HG02571 (cell line): Measurements from ENCODE around the gene MARVELD3.
"Not testable (repeated sequence)": the region's sequence is repeated elsewhere in the genome, so short reads cannot be mapped to it uniquely, and the experiment has no call there.

Experiments used
- ATAC-seq: cut with Tn5 transposase; IDR thresholded peaks from one replicate; pipeline ENCODE4 v1.9.1; 2021; ENCODE audit warnings: mild to moderate bottlenecking, moderate library complexity; ENCODE audit not compliant: unreplicated experiment

Gene MARVELD3

GRCh38 chr16:71670537-71670936 lies 44.6 kb downstream of the MARVELD3 start:
- no peak for ATAC-seq

GRCh38 chr16:71671165-71671564 lies 45.2 kb downstream of the MARVELD3 start:
- ATAC-seq, result no peak

GRCh38 chr16:71672125-71672524 lies 46.1 kb downstream of the MARVELD3 start:
- no peak for ATAC-seq

GRCh38 chr16:71672803-71673581 lies 47.0 kb downstream of the MARVELD3 start:
- no peak for ATAC-seq

GRCh38 chr16:71673582-71673973 lies 47.6 kb downstream of the MARVELD3 start:
- no peak for ATAC-seq

GRCh38 chr16:71674229-71674628 lies 48.2 kb downstream of the MARVELD3 start:
- no peak for ATAC-seq

GRCh38 chr16:71675380-71675779 lies 49.4 kb downstream of the MARVELD3 start:
- ATAC-seq, result no peak

- no peak for ATAC-seq
Measured at GRCh38 chr16:71676236-71676635, 50.3 kb downstream of the MARVELD3 start.

- no peak for ATAC-seq
Measured at GRCh38 chr16:71681360-71681759, 55.4 kb downstream of the MARVELD3 start.

- not testable (repeated sequence) for ATAC-seq
Measured at GRCh38 chr16:71684280-71684679, 58.3 kb downstream of the MARVELD3 start.
